GM19438 (cell line): ENCODE measurements around the gene PCID2.

Experiments
- ATAC-seq: cut with Tn5 transposase; IDR thresholded peaks from one replicate; pipeline ENCODE4 v1.9.1; 2021; ENCODE audit warnings: low read depth; ENCODE audit not compliant: unreplicated experiment

The PCID2 gene

DNA sequence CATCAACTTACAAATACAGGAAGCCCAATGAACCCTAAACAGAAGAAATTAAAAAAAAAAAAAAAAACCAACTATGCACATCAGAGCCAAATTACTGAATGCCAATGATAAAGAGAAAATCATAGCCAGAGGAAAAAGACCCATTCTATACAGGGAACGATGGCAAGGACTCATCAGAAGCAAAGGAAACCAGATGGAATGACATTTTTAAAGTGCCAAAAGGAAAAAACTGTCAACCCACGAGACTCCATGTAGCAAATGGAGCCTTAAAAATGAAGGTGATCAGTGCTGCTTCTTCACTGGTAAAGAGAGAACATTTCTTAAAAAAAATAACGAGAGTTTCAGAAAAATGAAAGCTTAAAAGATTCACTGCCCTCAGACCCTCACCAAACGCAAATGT, 18.3 kb downstream of the PCID2 start:
- no peak for ATAC-seq

DNA sequence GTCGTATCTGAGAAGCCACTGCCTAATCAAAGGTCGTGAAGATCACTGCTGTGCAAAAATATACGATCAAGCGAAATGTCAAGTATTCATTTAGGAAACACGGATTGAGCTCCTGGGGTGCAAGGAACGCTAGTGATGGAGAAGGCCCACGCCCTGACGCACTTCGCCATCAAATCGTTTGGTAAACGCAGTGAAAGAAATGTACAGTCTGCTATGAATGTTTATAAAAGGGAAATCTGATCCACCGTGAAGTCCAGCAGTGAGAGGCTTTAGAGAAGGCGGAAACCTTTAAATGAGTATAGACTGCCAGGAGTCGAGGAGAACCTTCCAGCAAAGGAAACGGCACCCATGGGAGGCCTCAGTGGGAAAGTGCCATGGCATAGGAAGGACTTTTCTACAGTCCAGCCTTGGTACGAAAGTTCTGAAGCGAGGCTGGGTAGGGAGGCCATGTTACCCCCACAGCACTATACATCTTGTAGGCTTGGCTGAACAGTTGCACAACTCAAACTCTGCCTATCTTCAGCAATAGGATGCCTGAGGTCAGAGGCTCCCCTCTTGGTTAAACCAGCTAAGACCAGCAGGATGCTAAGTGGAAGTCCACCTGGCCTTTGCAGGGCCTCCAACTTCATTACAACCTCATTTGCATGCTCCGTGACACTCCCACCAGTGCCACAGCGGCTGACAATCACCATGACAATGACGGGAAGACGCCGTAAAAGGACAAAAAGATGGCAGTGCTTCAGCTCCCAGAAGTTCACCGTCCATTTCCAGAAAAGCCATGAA, 20.4 kb downstream of the PCID2 start:
- ATAC-seq, result no peak

DNA sequence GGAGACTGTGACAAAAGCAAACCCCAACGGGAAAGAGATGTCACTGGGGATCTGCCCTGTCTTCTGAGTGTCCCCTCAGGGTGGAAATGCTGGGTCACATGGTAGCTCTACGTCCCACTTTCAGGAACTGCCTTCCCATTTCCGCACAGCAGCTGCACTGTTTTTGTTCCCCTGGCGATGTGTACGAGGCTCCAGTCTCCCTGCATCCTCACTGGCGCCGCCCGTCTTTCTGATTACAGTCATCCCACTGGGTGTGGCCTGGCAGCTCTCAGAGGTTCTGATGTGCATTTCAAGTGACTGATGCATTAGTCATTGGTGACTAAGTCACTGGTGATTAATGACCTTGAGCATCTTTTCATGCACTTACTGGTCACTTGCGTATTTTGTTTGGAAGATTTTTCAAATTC, 21.2 kb downstream of the PCID2 start:
- ATAC-seq, result no peak

DNA sequence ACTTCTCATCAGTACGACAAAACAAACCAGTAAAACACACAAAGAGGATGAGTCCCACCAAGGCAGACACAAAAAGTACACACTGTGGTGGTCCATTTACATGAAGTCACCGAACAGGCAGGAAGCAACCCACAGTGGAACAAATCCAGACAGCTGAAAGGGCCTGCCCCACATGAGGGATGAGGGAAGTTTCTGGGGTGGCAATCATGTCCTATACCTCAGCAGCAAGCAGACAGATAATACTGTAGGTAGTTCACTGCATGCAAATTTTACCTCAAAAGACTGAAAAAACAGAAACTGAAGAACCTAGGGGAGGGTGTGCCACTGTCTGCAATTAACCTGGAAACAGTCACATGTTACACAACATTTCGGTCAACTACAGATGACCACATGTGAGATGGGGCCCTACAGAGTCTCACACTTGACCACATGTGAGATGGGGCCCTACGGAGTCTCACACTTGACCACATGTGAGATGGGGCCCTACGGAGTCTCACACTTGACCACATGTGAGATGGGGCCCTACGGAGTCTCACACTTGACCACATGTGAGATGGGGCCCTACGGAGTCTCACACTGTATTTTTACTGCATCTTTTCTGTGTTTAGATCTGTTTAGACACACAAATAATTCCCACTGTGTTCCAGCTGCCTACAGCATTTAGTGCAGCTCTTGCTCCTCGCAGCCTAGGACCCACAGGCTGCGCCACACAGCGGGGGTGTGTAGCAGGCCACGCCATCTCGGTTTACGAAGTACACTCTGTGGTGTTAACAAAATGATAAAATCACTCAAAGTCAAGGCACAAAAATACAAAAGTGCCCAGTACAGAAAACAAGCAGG, 22.2 kb downstream of the PCID2 start:
- peak; percentile 96 for ATAC-seq

DNA sequence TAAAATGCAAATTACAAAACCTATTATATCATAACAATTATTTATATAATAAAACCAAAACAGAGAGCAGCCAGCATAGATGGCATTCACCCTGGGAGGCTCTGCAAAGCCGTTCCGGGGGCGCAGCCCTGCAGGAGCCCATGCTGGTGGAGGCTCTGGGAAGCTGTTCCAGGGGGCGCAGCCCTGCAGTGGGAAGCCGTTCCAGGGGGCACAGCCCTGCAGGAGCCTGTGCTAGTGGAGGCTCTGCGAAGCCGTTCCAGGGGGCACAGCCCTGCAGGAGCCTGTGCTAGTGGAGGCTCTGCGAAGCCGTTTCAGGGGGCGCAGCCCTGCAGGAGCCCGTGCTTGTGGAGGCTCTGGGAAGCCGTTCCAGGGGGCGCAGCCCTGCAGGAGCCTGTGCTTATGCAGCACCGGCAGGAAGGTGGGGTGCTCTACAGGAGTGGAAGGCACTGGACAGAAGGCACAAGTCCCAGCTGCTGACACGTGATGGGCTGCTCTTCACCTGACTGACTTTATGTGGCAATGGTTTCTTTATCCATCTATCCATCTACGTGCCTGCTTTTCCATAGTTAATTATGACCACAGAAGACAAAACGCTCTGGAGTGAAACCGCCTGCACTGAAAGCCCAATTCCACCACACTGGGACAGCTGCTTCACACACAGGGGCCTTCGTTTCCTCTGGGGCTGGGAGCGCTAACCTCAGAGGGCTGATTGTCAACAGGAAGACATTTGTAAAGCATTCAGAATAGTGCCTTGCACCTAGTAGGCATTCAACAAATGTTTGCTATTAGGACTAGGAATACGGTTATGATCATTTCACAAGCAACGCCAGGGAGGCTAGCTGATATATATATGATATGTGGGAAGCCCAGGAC, 23.7 kb downstream of the PCID2 start:
- ATAC-seq, result no peak

DNA sequence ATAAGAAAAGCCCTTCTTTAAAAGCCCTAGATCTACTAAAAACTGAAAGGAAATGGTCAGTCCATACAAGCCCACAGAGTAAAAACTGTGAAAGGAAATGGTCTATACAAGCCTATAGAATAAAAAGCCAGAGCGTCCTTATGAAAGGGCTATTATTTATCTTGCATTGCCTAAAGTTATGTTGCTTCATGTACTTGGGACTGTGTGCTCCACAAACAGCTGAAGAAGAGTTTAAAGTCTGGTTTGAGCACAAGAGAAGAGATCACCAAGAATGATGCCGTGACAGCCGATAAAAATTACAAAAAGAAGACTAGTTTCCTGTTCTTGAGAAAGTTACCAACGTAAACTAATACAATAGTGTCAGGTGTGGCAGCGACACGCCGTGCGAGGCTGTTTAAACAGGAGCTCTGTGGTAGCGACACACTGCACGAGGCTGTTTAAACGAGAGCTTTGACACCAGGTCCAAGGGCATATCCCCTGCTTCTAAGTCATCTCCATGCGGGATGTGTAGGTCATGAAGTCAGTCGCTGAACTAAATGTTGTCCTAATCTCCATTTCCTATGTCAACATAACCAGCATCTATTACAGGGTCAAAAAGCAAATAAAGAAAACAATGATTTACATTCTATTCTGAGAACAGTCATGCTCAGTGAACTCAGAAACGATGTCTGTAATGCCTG, 24.9 kb downstream of the PCID2 start:
- ATAC-seq, result no peak

DNA sequence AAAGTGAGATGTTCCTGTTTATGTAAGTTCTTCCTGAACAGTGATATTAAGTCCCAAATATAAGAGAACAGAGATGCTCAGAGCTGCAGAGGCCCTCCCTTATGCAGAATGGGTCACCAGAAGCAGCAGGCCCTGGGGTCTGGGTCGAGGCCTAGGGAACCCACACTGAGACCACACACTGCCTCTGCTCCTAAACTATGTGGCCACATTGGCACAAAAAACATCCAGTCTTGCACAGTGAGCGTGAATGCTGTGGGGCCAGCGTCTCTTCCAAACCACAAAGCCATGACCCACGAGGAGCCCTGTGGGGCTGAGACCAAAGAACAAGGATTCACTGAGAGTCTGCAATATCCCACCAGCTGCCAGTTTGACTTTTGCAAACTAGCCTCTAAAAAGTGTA, 26.4 kb downstream of the PCID2 start:
- ATAC-seq, result no peak

DNA sequence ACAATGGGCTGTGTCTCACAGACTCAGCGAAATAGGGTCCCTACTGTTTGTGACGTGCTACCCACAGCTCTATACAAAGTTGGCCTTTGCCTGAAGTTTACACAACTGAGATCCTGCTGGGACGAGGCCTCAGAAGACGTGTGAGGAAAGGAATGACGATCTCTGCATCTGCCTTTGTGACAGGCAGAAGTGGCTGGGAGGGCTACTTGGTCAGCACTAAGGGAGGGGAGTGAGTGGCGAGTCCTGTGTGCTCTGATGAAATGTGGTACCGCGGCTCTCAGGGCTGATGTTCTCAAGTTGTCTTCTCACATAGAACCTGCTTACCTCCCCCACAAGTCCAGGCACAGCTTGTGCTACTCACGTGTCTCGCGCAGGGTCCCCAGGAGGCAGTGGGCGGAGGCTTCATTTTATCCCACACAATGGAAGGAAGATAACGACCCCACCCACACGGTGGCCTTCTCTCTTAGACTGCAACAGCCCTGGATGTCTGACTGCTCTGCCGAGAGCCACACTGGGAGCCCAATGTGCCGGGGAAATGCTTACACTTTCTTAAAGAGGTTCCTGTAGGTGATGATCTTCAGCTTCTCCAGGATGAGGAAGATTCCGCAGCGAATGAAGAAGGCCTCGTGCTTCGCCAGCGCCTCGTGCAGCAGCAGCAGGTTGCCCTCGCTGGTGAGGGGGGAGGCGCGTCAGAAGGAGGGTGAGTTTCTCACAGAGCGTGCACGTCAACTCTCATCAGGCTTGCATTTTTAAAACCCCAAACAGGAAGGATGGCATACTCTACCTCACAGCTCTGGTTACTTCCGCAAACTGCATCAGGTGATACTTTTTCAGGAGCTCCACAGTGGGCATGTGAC, 28.9 kb downstream of the PCID2 start:
- ATAC-seq, result no peak

DNA sequence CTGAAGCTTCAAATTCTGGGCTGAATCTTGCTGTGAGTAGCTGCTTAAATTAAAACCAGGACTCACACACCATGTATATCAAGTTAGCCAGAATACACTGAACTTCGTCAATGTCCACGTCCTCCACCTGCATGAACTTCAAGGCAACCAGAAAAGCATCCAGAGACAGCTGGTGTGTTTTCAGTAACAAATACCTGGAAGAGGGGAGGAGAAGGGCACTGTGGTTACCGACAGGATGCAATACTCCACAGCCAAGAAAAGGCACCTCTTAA, 29.6 kb downstream of the PCID2 start:
- ATAC-seq, result no peak

DNA sequence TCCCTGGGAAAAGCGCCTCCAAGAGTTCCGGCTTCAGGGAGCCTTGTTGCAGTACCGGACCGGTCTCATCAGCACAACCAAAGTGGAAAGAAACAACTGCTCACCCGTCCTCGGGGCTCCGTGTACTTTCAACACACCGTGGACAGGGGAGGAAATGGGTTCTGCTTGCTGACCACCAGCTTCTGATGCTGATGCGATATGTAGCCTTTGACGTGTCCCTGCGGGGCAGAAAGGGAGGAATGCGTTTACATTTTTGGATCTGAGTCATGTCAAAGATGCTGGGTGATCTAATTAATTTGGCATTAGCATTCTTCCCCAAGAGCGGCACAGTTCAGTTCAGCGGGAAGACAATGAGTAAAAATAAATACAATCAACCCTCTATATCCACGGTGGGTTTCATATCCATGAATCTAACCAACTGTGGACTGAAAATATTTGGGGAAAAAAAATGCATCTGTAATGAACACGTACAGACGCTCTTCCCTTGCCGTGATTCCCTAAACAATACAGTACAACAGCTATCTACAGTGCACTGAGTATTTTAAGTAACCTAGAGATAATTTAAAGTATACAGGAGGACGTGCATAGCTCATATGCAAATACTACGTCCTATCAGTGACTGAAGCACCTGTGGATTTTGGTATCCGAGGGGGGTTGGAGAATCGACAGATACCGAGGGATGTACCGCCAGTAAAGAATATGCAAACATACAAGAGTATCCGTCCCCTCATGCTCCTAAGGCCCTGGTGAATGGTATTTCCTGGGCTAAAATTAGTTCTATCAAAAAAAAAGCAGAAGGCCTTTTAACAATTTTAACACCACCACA, 30.2 kb downstream of the PCID2 start:
- no peak for ATAC-seq

DNA sequence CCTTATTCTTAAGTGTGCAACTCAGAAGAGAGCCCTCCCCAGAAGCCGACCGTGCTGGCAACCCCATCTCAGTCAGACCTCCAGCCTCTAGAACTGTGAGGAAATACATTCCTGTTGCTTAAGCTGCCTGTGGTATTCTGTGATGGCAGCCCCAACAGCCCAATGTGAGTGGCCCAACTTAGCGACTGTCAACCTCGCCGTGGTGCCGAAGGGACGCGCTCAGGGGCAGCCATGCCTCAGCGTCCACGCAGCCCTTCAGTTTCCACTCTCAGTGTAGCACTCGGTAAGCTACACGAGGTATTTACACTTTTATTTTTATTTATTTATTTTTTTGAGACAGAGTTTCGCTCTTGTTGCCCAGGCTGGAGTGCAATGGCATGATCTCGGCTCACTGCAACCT, 31.6 kb downstream of the PCID2 start:
- ATAC-seq, result no peak

DNA sequence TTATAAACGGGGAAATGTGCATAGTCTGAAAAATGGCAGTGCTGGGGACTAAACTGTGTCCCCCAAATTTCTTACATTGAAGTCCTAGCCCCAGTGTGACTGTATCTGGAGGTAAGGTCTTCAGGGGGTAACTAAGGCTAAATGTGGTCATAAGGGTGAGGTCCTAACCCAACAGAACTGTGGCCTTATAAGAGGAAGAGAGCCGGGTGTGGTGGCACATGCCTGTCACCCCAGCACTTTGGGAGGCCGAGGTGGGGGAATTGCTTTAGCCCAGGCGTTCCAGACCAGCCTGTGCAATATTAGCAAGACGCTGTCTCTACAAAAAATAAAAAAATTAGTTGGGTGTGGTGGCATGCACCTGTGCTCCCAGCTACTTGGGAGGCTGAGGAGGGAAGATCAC, 32.2 kb downstream of the PCID2 start:
- ATAC-seq, result no peak

DNA sequence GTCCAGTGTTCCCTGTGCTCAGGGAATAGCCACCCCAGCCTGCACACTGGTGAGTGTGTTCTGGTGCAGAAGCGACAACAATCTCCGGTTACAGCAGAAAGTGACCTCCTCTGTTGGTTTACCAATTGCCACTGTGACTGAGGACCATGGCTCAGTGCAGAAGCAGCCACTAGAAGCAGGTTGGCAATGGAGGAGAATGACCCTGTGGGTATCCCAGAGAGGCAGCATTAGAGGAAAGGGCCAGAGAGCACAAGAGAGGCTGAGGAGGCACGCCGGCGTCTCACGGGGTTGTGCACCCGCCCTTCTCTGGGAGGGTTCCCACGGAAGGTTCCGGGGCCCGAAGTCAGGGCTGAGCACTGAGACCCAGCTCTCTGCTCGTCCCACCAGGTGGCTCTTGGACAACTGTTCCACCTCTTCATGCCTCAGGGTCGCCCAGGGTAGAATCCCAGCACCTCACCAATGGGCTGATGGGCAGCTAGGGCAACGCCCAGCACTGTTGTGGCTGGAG, 36.0 kb downstream of the PCID2 start:
- no peak for ATAC-seq

DNA sequence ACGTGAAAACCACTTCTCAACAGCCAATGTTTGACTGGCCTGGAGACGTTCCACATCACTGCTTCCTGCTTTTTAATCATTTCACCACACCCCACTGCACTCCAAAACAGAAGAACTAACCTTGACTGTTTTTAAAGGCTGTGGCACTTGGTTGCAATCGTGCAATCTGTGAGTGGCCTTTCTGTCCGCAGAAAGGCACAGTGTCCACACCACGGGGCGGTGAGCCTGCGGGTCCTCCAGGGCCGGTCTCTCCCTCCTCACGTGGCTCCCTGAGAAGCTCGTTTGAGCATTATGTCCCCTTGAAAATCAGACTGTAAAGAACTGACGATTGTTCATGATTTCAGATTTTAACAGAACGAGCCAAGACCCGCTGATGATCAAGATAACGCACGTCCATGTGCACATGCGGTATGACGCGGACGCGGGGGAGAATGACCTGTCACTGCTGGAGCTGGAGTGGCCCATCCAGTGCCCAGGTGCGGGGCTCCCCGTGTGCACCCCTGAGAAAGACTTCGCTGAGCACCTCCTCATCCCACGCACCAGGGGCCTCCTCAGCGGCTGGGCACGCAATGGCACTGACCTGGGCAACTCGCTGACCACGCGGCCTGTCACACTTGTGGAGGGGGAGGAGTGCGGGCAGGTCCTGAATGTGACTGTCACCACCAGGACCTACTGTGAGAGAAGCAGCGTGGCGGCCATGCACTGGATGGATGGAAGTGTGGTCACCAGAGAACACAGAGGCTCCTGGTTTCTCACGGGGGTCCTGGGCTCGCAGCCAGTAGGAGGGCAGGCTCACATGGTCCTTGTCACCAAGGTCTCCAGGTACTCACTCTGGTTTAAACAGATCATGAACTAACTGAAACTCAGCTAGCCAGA, 37.0 kb downstream of the PCID2 start:
- no peak for ATAC-seq

DNA sequence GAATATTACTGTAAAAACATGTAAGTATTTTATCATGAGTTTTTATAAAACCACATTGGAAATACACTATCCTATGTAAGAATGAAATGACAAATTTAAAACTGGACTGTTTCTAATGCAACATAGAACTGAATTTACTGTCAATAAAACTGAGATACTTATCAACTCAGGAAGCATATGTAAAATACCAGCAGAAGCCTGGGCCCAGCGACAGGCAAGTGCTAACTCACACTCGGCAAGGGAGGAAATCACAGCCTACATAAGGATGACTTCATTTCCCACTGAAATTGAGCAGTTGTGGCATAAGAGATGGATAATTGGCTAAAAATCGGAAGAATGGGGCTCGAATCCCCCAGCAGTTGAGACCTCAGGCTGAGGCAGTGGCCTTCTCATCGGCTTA, 38.0 kb downstream of the PCID2 start:
- ATAC-seq, result no peak

DNA sequence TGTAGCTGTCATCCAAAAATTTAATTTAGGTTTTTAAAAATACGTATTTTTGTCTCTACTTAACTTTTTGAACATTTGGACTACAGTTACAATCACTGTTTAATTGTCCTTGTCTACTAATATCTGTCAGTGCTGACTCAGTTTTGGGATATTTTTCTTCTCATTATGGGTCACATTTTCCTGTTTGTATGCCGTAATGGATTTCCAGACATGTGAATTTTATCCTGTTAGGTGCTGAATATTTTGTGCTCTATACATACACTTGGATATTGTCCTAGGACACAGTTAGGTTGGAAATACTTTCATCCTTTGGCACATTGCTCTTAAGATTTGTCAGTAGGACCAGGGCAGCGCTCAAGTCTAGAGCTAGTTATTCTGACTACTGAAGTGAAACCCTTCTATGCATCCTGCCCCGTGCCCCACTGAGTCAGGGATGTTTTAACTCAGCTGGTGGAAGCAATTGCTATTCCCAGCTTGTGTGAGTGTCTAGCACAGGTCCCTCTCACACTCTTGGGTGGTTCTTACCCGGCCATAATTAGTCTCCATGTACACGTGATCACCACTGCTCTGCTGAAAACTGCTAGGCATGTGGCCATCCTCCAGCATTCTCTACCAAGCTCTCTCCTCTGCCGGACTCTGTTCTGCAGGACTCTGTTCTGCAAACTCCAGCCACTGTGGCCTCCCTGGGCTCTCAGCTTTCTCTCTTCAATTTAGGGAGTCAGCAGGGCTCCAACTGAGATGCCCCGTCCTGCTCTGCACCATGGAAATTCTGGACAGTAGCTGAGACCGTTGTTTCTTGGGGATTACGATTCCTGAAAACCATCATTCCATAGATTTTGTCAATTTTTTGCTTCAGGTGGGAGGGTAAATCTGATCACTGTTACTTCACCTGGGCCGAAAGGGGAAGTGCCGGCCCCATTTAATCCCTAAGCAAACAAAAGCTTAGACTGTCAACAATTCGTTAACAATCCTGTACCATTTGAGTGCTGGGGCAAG, 38.9 kb downstream of the PCID2 start:
- no peak for ATAC-seq

DNA sequence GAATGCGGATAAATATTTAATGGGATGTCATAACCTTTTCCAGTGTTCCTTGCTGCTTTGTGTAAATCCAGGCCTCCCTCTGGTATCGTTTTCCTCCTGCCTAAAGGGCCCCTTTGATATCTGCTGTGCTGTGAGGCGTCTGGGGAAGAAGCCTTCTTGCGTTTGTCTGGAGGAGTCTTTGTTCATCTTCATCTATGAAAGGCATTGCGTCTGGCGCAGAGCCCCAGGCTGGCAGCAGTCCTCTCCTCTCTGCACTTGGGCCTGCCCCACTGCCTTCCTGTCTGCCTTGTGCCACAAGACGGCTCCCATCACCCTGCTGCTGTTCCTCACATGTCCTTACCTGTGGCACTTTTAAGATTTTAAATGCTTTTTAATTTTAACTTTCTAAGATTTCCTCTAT, 40.3 kb downstream of the PCID2 start:
- no peak for ATAC-seq
